PC-9 (cell line): ENCODE data around the gene CSF1. TPM values are rescaled to one million over a fixed set of nuclear protein-coding genes. Genes with fewer than 3 reads are reported as not detected.

Experiments used
- BruUV-seq: library from RNA; stranded (reverse); fragments of 400-500 nt; replicated peaks from 2 replicates; lab custom pipeline; 2021; lab: Mats Ljungman, UMichigan
- CTCF ChIA-PET: fragments of 300-600 bp; sonication (Branson Sonifier 250); formaldehyde crosslinking; loops from one replicate; lab custom pipeline; 2022; ENCODE audit warnings: antibody characterized with exemption; lab: Charles Lee
- POLR2A ChIA-PET: fragments of 300-600 bp; sonication (Branson Sonifier 250); formaldehyde crosslinking; loops from one replicate; lab custom pipeline; 2022; ENCODE audit warnings: antibody characterized with exemption; ENCODE audit not compliant: unreplicated experiment; lab: Charles Lee
- DNase-seq, 2 experiments: peaks; one replicate each; pipeline versions ENCODE4 v3.0.0 to v3.0.0-alpha.2; 2015 to 2022; ENCODE audit warnings: mixed read lengths in 1 of 2
- H2AFZ ChIP-seq: fragments of 200-600 bp; sonication (generic); 2 replicates; pipeline ENCODE4 v1.8.1; 2017; ENCODE audit warnings: antibody characterized with exemption
- H3F3A ChIP-seq: fragments of 200-600 bp; sonication (generic); 2 replicates; pipeline ENCODE4 v1.8.1; 2017; ENCODE audit warnings: antibody characterized with exemption, mild to moderate bottlenecking, low read depth; ENCODE audit not compliant: insufficient read depth
- H3K27ac ChIP-seq: fragments of 200-600 bp; sonication (generic); 2 replicates; pipeline ENCODE4 v1.6.1; 2016; ENCODE audit warnings: mixed run types
- H3K27me3 ChIP-seq: fragments of 200-600 bp; sonication (generic); 2 replicates; pipeline ENCODE4 v1.6.1; 2016; ENCODE audit warnings: low read depth, mixed run types; ENCODE audit not compliant: insufficient read depth
- H3K36me3 ChIP-seq: fragments of 200-600 bp; sonication (generic); 2 replicates; pipeline ENCODE4 v1.6.1; 2016; ENCODE audit warnings: low read depth, mixed run types
- H3K4me1 ChIP-seq: fragments of 200-600 bp; sonication (generic); replicated peaks from 2 replicates; pipeline ENCODE4 v1.6.1; 2016; ENCODE audit warnings: mixed run types; ENCODE audit not compliant: insufficient read depth
- H3K4me2 ChIP-seq: fragments of 200-600 bp; sonication (generic); 2 replicates; pipeline ENCODE4 v1.6.1; 2017; ENCODE audit warnings: mixed run types
- H3K4me3 ChIP-seq: fragments of 200-600 bp; sonication (generic); 2 replicates; pipeline ENCODE4 v1.6.1; 2016; ENCODE audit warnings: mixed run types
- H3K79me2 ChIP-seq: fragments of 200-600 bp; sonication (generic); 2 replicates; pipeline ENCODE4 v1.6.1; 2017; ENCODE audit warnings: low read depth, mixed run types
- H3K9me2 ChIP-seq: fragments of 200-600 bp; sonication (generic); 2 replicates; pipeline ENCODE4 v1.8.1; 2017; ENCODE audit warnings: mild to moderate bottlenecking; ENCODE audit not compliant: insufficient read depth
- H3K9me3 ChIP-seq: fragments of 200-600 bp; sonication (generic); 2 replicates; pipeline ENCODE4 v1.8.1; 2016; ENCODE audit warnings: low read depth; ENCODE audit not compliant: insufficient read depth
- H4K20me1 ChIP-seq: fragments of 200-600 bp; sonication (generic); 2 replicates; pipeline ENCODE4 v1.8.1; 2017; ENCODE audit not compliant: insufficient read depth
- EZH2 ChIP-seq: fragments of 200-600 bp; sonication (generic); IDR thresholded peaks from 2 replicates; pipeline ENCODE4 v1.8.0; 2017; ENCODE audit warnings: antibody characterized with exemption, low read depth
- intact Hi-C: fragments of 100-400 bp; cut with micrococcal nuclease; formaldehyde crosslinking; loops from one replicate; pipeline ENCODE4 v1.10.0; 2022; ENCODE audit not compliant: unreplicated experiment
- total RNA-seq: library from RNA; stranded (reverse); gene quantifications from 2 replicates; pipeline ENCODE4 v1.2.3, GENCODE V29; 2021
- TF ChIP-seq, protein P1 (sequence below): fragments of 200-600 bp; sonication (generic); conservative IDR thresholded peaks from 2 replicates; pipeline ENCODE4 v1.6.1; 2017; ENCODE audit warnings: mixed run types, antibody characterized with exemption, mild to moderate bottlenecking, moderate library complexity

Gene CSF1
- total RNA-seq, 1 experiment from 2014 or later: 29.8 TPM

DNA sequence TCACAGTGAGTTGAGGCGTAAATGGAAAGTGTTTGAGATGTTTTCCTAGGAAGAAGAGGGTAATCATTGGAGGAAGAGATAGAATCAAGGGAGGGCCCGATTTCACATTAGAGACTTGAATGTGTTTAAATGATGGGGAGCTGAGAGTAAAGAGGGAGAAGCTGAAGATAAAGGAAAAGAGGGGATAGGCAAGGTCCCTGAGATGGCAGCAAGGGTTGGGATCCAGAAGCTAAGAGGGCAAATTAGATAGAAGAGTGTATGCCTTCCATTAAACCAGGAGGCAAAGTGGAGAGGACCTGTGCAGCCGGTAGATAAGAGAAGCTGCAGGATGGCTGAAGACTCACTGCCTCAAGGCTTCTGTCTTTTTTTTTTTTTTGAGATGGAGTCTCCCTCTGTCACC, 21.6 kb upstream of the CSF1 start:
- H3K9me2 ChIP-seq: no peaks in the 10 kb centered on the region
- no peak overlapping the region for H2AFZ ChIP-seq
- no peak overlapping the region for H3K27ac ChIP-seq
- no peaks in the 10 kb centered on the region for H3K27me3 ChIP-seq
- peaks cover 10% of the 10 kb centered on the region; the same call in 1 of the 2 replicates for H3F3A ChIP-seq
- no peaks in the 10 kb centered on the region for H3K9me3 ChIP-seq
- no peaks in the 10 kb centered on the region for H4K20me1 ChIP-seq
- peaks cover 20% of the 10 kb centered on the region for H3K4me1 ChIP-seq
- POLR2A ChIA-PET: no interaction called here
- no peak overlapping the region for H3K4me3 ChIP-seq
- no peaks in the 10 kb centered on the region for H3K36me3 ChIP-seq
- TF ChIP-seq EZH2: no peak
- TF ChIP-seq, protein P1, sequence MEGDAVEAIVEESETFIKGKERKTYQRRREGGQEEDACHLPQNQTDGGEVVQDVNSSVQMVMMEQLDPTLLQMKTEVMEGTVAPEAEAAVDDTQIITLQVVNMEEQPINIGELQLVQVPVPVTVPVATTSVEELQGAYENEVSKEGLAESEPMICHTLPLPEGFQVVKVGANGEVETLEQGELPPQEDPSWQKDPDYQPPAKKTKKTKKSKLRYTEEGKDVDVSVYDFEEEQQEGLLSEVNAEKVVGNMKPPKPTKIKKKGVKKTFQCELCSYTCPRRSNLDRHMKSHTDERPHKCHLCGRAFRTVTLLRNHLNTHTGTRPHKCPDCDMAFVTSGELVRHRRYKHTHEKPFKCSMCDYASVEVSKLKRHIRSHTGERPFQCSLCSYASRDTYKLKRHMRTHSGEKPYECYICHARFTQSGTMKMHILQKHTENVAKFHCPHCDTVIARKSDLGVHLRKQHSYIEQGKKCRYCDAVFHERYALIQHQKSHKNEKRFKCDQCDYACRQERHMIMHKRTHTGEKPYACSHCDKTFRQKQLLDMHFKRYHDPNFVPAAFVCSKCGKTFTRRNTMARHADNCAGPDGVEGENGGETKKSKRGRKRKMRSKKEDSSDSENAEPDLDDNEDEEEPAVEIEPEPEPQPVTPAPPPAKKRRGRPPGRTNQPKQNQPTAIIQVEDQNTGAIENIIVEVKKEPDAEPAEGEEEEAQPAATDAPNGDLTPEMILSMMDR: no peak
- intact Hi-C loops: no loop called here
- no TSS peak for BruUV-seq
- no peak overlapping the region for H3K4me2 ChIP-seq
- DNase-seq: no peak
- no peaks in the 10 kb centered on the region for H3K79me2 ChIP-seq
- CTCF ChIA-PET: no interaction called here

DNA sequence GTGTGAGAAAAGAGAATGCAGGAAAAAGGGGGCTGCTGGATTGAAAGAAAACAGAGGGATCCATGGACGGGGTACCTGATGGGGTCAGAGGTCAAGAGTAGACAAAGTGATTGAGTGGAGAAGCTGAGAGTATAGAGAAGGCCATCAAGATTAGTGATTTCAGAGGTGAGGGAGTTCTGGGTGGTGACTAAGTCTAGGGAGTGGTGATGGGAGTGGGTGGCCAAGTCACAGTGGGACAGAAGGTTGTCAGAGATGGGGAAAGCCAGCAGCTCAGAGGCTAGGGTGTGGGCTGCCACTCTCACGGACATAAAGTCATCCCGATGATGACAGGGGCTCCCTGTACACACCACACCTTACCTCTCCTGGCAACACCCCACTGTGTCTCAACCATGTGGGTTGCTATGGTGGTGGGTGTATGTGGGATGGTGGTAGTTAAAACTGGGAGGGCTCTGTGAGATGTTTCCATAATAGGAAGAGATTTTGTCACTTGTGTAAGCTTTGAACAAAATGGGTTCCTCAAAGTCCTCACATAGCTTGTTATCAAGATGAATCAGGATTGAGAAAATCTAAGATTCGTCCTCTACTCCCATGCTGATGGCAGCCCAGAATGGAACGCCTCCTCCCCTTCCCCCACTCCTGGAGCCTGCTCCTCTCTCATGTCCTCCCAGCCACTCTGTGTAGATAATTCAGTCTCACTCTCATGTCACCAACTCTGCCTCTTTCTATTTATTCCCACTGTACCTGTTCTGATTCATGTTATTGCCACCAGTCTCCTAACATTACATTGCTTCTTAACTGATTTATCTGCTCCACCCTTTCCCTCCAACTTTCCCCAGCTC, 20.3 kb upstream of the CSF1 start:
- no peak overlapping the region for H3K4me3 ChIP-seq
- no peaks in the 10 kb centered on the region for H3K36me3 ChIP-seq
- intact Hi-C loops: no loop called here
- no TSS peak for BruUV-seq
- peaks cover 10% of the 10 kb centered on the region; the same call in 1 of the 2 replicates for H3F3A ChIP-seq
- H3K9me2 ChIP-seq: no peaks in the 10 kb centered on the region
- no peak overlapping the region for H2AFZ ChIP-seq
- H3K27me3 ChIP-seq: no peaks in the 10 kb centered on the region
- no peaks in the 10 kb centered on the region for H3K9me3 ChIP-seq
- H3K4me1 ChIP-seq: peaks cover 32% of the 10 kb centered on the region
- no peak for DNase-seq
- H3K79me2 ChIP-seq: no peaks in the 10 kb centered on the region
- POLR2A ChIA-PET: no interaction called here
- no peak for TF ChIP-seq EZH2
- TF ChIP-seq, protein P1: no peak
- H4K20me1 ChIP-seq: no peaks in the 10 kb centered on the region
- H3K27ac ChIP-seq: no peak overlapping the region
- no peak overlapping the region for H3K4me2 ChIP-seq
- CTCF ChIA-PET: no interaction called here

DNA sequence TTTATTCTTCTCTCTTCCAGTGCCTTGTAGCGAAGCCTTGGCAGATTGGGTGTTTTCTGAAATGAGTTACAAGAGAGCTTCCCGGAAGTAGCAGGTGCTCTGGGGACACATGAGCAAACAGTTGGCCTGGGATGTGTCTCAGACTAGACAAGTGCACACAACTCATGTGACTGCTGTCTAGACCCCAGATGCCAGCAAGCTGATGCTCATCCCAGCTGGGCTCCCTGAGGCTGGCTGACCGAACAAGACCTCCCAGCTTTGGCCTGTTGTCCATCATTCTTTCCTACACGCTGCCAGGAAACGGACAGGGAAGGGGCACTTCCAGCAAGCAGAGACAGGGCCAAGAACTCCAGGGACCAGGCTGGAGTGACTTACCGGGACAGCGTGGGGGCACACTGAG, 18.7 kb upstream of the CSF1 start:
- H3K9me3 ChIP-seq: no peaks in the 10 kb centered on the region
- peaks cover 48% of the 10 kb centered on the region for H3K4me1 ChIP-seq
- H3K4me2 ChIP-seq: peak overlapping the region; percentile 38; the same call in 1 of the 2 replicates
- H3K36me3 ChIP-seq: no peaks in the 10 kb centered on the region
- no peaks in the 10 kb centered on the region for H3K27me3 ChIP-seq
- no peaks in the 10 kb centered on the region for H3K9me2 ChIP-seq
- no peak overlapping the region for H3K4me3 ChIP-seq
- H3K27ac ChIP-seq: no peak overlapping the region
- BruUV-seq: no TSS peak
- intact Hi-C loops: no loop called here
- no peak for TF ChIP-seq EZH2
- TF ChIP-seq, protein P1: no peak
- no peak for DNase-seq
- H2AFZ ChIP-seq: no peak overlapping the region
- ChIA-PET POLR2A (no interaction called here), CTCF (no interaction called here)
- H4K20me1 ChIP-seq: no peaks in the 10 kb centered on the region
- no peaks in the 10 kb centered on the region for H3K79me2 ChIP-seq
- H3F3A ChIP-seq: peaks cover 10% of the 10 kb centered on the region; the same call in 1 of the 2 replicates
